Left renal pelvis (tissue), 4 donors: ENCODE results near the gene GNPAT. TPM values are rescaled to one million over a fixed set of nuclear protein-coding genes. Genes with fewer than 3 reads are reported as not detected.

Experiments
- DNase-seq, 4 donors: peaks; one replicate each; pipeline ENCODE4 v3.0.0-alpha.2; 2013; ENCODE audit warnings: low read depth in 4 of 4, low spot score in 3 of 4
- polyA plus RNA-seq, 4 donors: library from polyadenylated mRNA; unstranded; fragments of 120-200 nt; gene quantifications; one replicate each; pipeline ENCODE4 v1.2.1, GENCODE V29; 2013; ENCODE audit not compliant: insufficient read length in 4 of 4

The GNPAT gene
- polyA plus RNA-seq, 4 donors: 45.9 to 77.0 (median 67.9) TPM

GRCh38 chr1:231240531-231240882 is 505 bp upstream of the GNPAT start:
- DNase-seq: no peak

- DNase-seq: no peak
These were observed 738 bp downstream of the GNPAT start for GRCh38 chr1:231241750-231242149.

- DNase-seq: no peak
These were observed 1.6 kb downstream of the GNPAT start for GRCh38 chr1:231242516-231243198.

GRCh38 chr1:231248778-231249177 is 7.8 kb downstream of the GNPAT start:
- no peak for DNase-seq

GRCh38 chr1:231252336-231252735 is 11.3 kb downstream of the GNPAT start:
- no peak for DNase-seq

- no peak for DNase-seq
These were observed 19.3 kb downstream of the GNPAT start for GRCh38 chr1:231260351-231260750.

- no peak for DNase-seq
These were observed 23.6 kb downstream of the GNPAT start for GRCh38 chr1:231264642-231265041.

- DNase-seq: no peak
These were observed 24.4 kb downstream of the GNPAT start for GRCh38 chr1:231265379-231265778.

- DNase-seq: no peak
These were observed 25.9 kb downstream of the GNPAT start for GRCh38 chr1:231266811-231267322.

- no peak for DNase-seq
These were observed 31.2 kb downstream of the GNPAT start for GRCh38 chr1:231272173-231272572.

- no peak for DNase-seq
These were observed 31.9 kb downstream of the GNPAT start for GRCh38 chr1:231272880-231273279.

- DNase-seq: no peak
These were observed 33.3 kb downstream of the GNPAT start for GRCh38 chr1:231274119-231274825.

GRCh38 chr1:231278100-231278790 is 37.2 kb downstream of the GNPAT start:
- no peak for DNase-seq

GRCh38 chr1:231279081-231279480 is 38.1 kb downstream of the GNPAT start:
- no peak for DNase-seq

- DNase-seq: no peak
These were observed 38.7 kb downstream of the GNPAT start for GRCh38 chr1:231279683-231280082.

GRCh38 chr1:231284441-231284840 is 43.4 kb downstream of the GNPAT start:
- no peak for DNase-seq

- no peak for DNase-seq
These were observed 45.6 kb downstream of the GNPAT start for GRCh38 chr1:231286603-231287002.

- DNase-seq: no peak
These were observed 54.9 kb downstream of the GNPAT start for GRCh38 chr1:231295938-231296337.

- DNase-seq: no peak
These were observed 61.0 kb downstream of the GNPAT start for GRCh38 chr1:231301990-231302389.

- DNase-seq: no peak
These were observed 69.5 kb downstream of the GNPAT start for GRCh38 chr1:231310391-231310934.

- no peak for DNase-seq
These were observed 70.9 kb downstream of the GNPAT start for GRCh38 chr1:231311720-231312431.
